A549 treated with AZD9567 at 1 μM for 4 hours (cell line): ENCODE results near the gene B9D2. TPM values are rescaled to one million over a fixed set of nuclear protein-coding genes. Genes with fewer than 3 reads are reported as not detected.

Source experiments
- total RNA-seq: library from RNA; stranded (reverse); fragments of 200-300 nt; extraction: Qiagen RNA extraction; gene quantifications from 5 replicates; pipeline ENCODE4 v1.2.3, GENCODE V29; 2022; ENCODE audit not compliant: insufficient read depth

The B9D2 gene
- 25.5 to 35.6 TPM (median 33.4 TPM) in 5 replicates for total RNA-seq

GRCh38 chr19:41363753-41364523 is at the start of gene B9D2:
Gene B9D2 (minus strand): TSS chr19:41364149. CDS start chr19:41363519, 630 bp downstream.

GRCh38 chr19:41397086-41398049 is 33.4 kb upstream of the B9D2 start, which contains the start of the genes BCKDHA and EXOSC5:
Gene BCKDHA (plus strand): TSS chr19:41397818. CDS start chr19:41397828, 10 bp downstream.
Gene EXOSC5 (minus strand): TSS chr19:41397359. CDS start chr19:41397328, 31 bp downstream.

GRCh38 chr19:41376241-41376997 is 12.5 kb upstream of the B9D2 start, which contains the start of gene TMEM91:
Gene TMEM91 (plus strand): TSS chr19:41376533. CDS start chr19:41378310, 1,777 bp downstream.

GRCh38 chr19:41353466-41354342 is 10.2 kb downstream of the B9D2 start, which contains the start of gene TGFB1:
Gene TGFB1 (minus strand): TSS chr19:41353922. CDS start chr19:41353044, 878 bp downstream.

GRCh38 chr19:41310033-41310831 is 53.7 kb downstream of the B9D2 start, which contains the start of gene CCDC97:
Gene CCDC97 (plus strand): TSS chr19:41310172. CDS start chr19:41310311, 139 bp downstream.

Other genes starting within 250 kb of the B9D2 start
- not detected in 5 replicates for gene CYP2F1, start 249.7 kb downstream of the B9D2 start, total RNA-seq
- 16.2 to 26.6 TPM (median 20.5 TPM) in 5 replicates for gene CYP2S1, start 170.9 kb downstream of the B9D2 start, total RNA-seq
- gene AXL, start 144.9 kb downstream of the B9D2 start, total RNA-seq = 96.3 to 114 TPM (median 102 TPM) in 5 replicates
- gene HNRNPUL1, start 99.8 kb downstream of the B9D2 start, total RNA-seq = 265 to 290 TPM (median 284 TPM) in 5 replicates
- gene CCDC97, start 54.0 kb downstream of the B9D2 start, total RNA-seq = 33.1 to 46.8 TPM (median 41.2 TPM) in 5 replicates
- 108 to 152 TPM (median 138 TPM) in 5 replicates for gene TGFB1, start 10.2 kb downstream of the B9D2 start, total RNA-seq
- 4.2 to 5.2 TPM (median 4.8 TPM) in 4 of 5 replicates, not detected in the other for gene TMEM91, start 12.4 kb upstream of the B9D2 start, total RNA-seq
- gene EXOSC5, start 33.2 kb upstream of the B9D2 start, total RNA-seq = 91.9 to 105 TPM (median 97.6 TPM) in 5 replicates
- 35.7 to 56.2 TPM (median 46.7 TPM) in 5 replicates for gene BCKDHA, start 33.7 kb upstream of the B9D2 start, total RNA-seq
- 0.09 to 0.15 TPM (median 0.09 TPM) in 3 of 5 replicates, not detected in the others for gene B3GNT8, start 63.2 kb upstream of the B9D2 start, total RNA-seq
- 101 to 123 TPM (median 113 TPM) in 5 replicates for gene DMAC2, start 75.8 kb upstream of the B9D2 start, total RNA-seq
- gene ERICH4, start 79.0 kb upstream of the B9D2 start, total RNA-seq = not detected in 5 replicates
- gene CEACAM21, start 212.0 kb upstream of the B9D2 start, total RNA-seq = not detected in 5 replicates